ENCODE results near the gene SNAPC2. TPM values are rescaled to one million over a fixed set of nuclear protein-coding genes. Genes with fewer than 3 reads are reported as not detected.
A peak's percentile ranks its signal among the peaks of the same experiment; 100 is the strongest.
"Not testable (repeated sequence)": the region's sequence is repeated elsewhere in the genome, so short reads cannot be mapped to it uniquely, and the experiment has no call there.

SNAPC2 gene
- total and polyA plus RNA-seq, 5 donors = 9.6 to 14.4 (median 11.7) TPM

- 78% methylated on average over 18 of the region's 18 CpGs for WGBS
- H3K9me3 ChIP-seq (ENCODE audit: control insufficient read depth, low read length); H3K27me3 ChIP-seq (ENCODE audit: control insufficient read depth, insufficient read depth); ATAC-seq; intact Hi-C loops (cut with DNase I); H3K4me3 ChIP-seq (ENCODE audit: low read length); H3K4me1 ChIP-seq (ENCODE audit: control insufficient read depth, insufficient read depth, low read length); H3K27ac ChIP-seq (ENCODE audit: low read length); DNase-seq: not testable (repeated sequence)
Measured at GRCh38 chr19:7893362-7894101, 26.6 kb upstream of the SNAPC2 start.

GRCh38 chr19:7894612-7895309, 25.4 kb upstream of the SNAPC2 start:
- no peak overlapping the region for H3K4me3 ChIP-seq (ENCODE audit: low read length)
- no peaks in the 10 kb centered on the region for H3K9me3 ChIP-seq (ENCODE audit: control insufficient read depth, low read length)
- WGBS = 50% methylated on average over 18 of the region's 18 CpGs
- ATAC-seq = peak; percentile 32 to 41
- DNase-seq = no peak
- intact Hi-C loops (cut with DNase I) = no loop called here
- H3K4me1 ChIP-seq (ENCODE audit: control insufficient read depth, insufficient read depth, low read length) = no peaks in the 10 kb centered on the region
- H3K27me3 ChIP-seq (ENCODE audit: control insufficient read depth, insufficient read depth) = no peaks in the 10 kb centered on the region
- H3K27ac ChIP-seq (ENCODE audit: low read length) = no peak overlapping the region

GRCh38 chr19:7895565-7895964, 24.6 kb upstream of the SNAPC2 start:
- Histone ChIP-seq H3K27me3 (ENCODE audit: control insufficient read depth, insufficient read depth) (no peaks in the 10 kb centered on the region), H3K4me3 (ENCODE audit: low read length) (no peak overlapping the region), H3K4me1 (ENCODE audit: control insufficient read depth, insufficient read depth, low read length) (no peaks in the 10 kb centered on the region), H3K27ac (ENCODE audit: low read length) (no peak overlapping the region), H3K9me3 (ENCODE audit: control insufficient read depth, low read length) (no peaks in the 10 kb centered on the region)
- ATAC-seq = no peak
- intact Hi-C loops (cut with DNase I) = no loop called here
- DNase-seq = no peak
- WGBS = 84% methylated on average over 13 of the region's 13 CpGs

DNA sequence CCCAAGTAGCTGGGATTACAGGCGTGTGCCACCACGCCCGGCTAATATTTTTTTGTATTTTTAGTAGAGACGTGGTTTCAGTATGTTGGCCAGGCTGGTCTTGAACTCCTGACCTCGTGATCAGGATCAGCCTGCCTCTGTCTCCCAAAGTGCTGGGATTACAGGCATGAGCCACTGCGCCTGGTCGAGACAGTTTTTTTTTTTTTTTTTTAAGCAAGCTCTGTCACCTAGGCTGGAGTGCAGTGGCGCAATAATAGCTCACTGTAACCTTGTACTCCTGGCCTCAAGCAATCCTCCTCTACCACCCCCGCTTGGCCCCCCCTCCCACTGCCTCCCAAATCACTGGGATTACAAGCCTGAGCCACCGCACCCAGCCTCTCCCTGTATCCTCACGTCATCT, 22.8 kb upstream of the SNAPC2 start:
- intact Hi-C loops (cut with DNase I) = no loop called here
- no peak for ATAC-seq
- no peaks in the 10 kb centered on the region for H3K27me3 ChIP-seq (ENCODE audit: control insufficient read depth, insufficient read depth)

GRCh38 chr19:7898967-7899366, 21.2 kb upstream of the SNAPC2 start:
- intact Hi-C loops (cut with DNase I) = no loop called here
- Histone ChIP-seq H3K4me3 (ENCODE audit: low read length) (no peak overlapping the region), H3K4me1 (ENCODE audit: control insufficient read depth, insufficient read depth, low read length) (no peaks in the 10 kb centered on the region), H3K27ac (ENCODE audit: low read length) (no peak overlapping the region), H3K9me3 (ENCODE audit: control insufficient read depth, low read length) (no peaks in the 10 kb centered on the region), H3K27me3 (ENCODE audit: control insufficient read depth, insufficient read depth) (no peaks in the 10 kb centered on the region)
- DNase-seq (no peak), ATAC-seq (no peak)
- WGBS = 95% methylated on average over 16 of the region's 16 CpGs

More for the DNA sequence above, 22.8 kb upstream of the SNAPC2 start:
- no peak for DNase-seq
- Histone ChIP-seq H3K9me3 (ENCODE audit: control insufficient read depth, low read length) (no peaks in the 10 kb centered on the region), H3K4me3 (ENCODE audit: low read length) (no peak overlapping the region), H3K4me1 (ENCODE audit: control insufficient read depth, insufficient read depth, low read length) (no peaks in the 10 kb centered on the region), H3K27ac (ENCODE audit: low read length) (no peak overlapping the region)
- 86% methylated on average over 11 of the region's 11 CpGs for WGBS

GRCh38 chr19:7899751-7900378, 20.3 kb upstream of the SNAPC2 start:
- WGBS = 86% methylated on average over 34 of the region's 34 CpGs
- Histone ChIP-seq H3K4me1 (ENCODE audit: control insufficient read depth, insufficient read depth, low read length) (peaks cover 4% of the 10 kb centered on the region), H3K9me3 (ENCODE audit: control insufficient read depth, low read length) (no peaks in the 10 kb centered on the region), H3K4me3 (ENCODE audit: low read length) (no peak overlapping the region), H3K27me3 (ENCODE audit: control insufficient read depth, insufficient read depth) (no peaks in the 10 kb centered on the region), H3K27ac (ENCODE audit: low read length) (no peak overlapping the region)
- peak in 1 of 3 donors; percentile 57 for DNase-seq
- no peak for ATAC-seq
- intact Hi-C loops (cut with DNase I) = no loop called here

GRCh38 chr19:7900401-7900870, 19.7 kb upstream of the SNAPC2 start:
- Histone ChIP-seq H3K4me3 (ENCODE audit: low read length) (no peak overlapping the region), H3K4me1 (ENCODE audit: control insufficient read depth, insufficient read depth, low read length) (peaks cover 5% of the 10 kb centered on the region), H3K27ac (ENCODE audit: low read length) (no peak overlapping the region), H3K9me3 (ENCODE audit: control insufficient read depth, low read length) (no peaks in the 10 kb centered on the region), H3K27me3 (ENCODE audit: control insufficient read depth, insufficient read depth) (no peaks in the 10 kb centered on the region)
- peak in 1 of 3 donors; percentile 55 for DNase-seq
- no peak for ATAC-seq
- WGBS = 78% methylated on average over 21 of the region's 21 CpGs
- intact Hi-C loops (cut with DNase I) = no loop called here

DNA sequence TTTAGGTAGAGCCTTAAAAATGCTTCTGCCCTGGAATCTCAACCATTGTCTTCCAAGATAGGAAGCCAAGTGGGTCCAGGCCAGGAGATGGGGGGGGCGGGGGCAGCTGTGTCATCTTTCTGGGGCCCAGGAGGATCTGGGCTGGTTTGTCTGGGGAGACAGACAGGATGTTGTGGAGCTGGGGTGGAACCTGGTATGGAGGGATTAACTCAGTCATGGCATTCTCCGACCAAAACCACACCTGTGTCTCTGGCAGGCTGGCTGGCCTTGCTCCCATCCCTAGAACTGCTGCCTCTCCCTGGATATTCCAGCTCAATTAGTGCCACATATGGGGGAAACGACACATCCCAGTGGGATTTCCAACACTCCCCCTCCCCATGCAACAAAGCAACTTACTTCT, 19.2 kb upstream of the SNAPC2 start:
- ATAC-seq (no peak), DNase-seq (no peak)
- Histone ChIP-seq H3K27ac (ENCODE audit: low read length) (no peak overlapping the region), H3K27me3 (ENCODE audit: control insufficient read depth, insufficient read depth) (no peaks in the 10 kb centered on the region), H3K4me3 (ENCODE audit: low read length) (no peak overlapping the region), H3K9me3 (ENCODE audit: control insufficient read depth, low read length) (no peaks in the 10 kb centered on the region), H3K4me1 (ENCODE audit: control insufficient read depth, insufficient read depth, low read length) (peaks cover 5% of the 10 kb centered on the region)
- 66% methylated on average over 3 of the region's 3 CpGs for WGBS
- intact Hi-C loops (cut with DNase I) = no loop called here

DNA sequence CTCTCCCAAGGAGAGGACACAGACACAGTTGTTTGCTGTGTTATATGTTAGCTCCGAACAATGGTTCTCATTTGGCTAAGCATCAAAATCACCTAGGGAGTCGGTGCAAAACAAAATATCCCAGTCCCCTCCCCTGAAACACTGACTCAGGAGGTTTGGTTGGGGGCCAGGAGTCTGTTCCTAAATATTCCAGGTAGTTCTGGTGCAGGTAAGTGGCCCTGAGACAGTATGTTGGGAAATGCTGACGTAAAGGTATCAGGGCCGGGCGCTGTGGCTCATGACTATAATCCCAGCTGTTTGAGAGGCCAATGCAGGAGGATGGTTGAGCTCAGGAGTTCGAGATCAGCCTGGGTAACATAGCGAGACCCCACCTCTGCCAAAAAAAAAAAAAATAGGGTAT, 18.8 kb upstream of the SNAPC2 start:
- DNase-seq (no peak), ATAC-seq (no peak)
- Histone ChIP-seq H3K4me1 (ENCODE audit: control insufficient read depth, insufficient read depth, low read length) (peaks cover 5% of the 10 kb centered on the region), H3K9me3 (ENCODE audit: control insufficient read depth, low read length) (no peaks in the 10 kb centered on the region), H3K27ac (ENCODE audit: low read length) (no peak overlapping the region), H3K4me3 (ENCODE audit: low read length) (no peak overlapping the region), H3K27me3 (ENCODE audit: control insufficient read depth, insufficient read depth) (no peaks in the 10 kb centered on the region)
- intact Hi-C loops (cut with DNase I) = no loop called here
- 91% methylated on average over 7 of the region's 7 CpGs for WGBS

GRCh38 chr19:7902796-7903243, 17.3 kb upstream of the SNAPC2 start:
- intact Hi-C loops (cut with DNase I) = no loop called here
- 16% methylated on average over 20 of the region's 20 CpGs for WGBS

More at GRCh38 chr19:7902796-7903243, 17.3 kb upstream of the SNAPC2 start:
- DNase-seq = no peak
- no peaks in the 10 kb centered on the region for H3K9me3 ChIP-seq (ENCODE audit: control insufficient read depth, low read length)
- H3K4me3 ChIP-seq (ENCODE audit: low read length) = peak overlapping the region; percentile 34
- ATAC-seq = no peak
- H3K4me1 ChIP-seq (ENCODE audit: control insufficient read depth, insufficient read depth, low read length) = peaks cover 5% of the 10 kb centered on the region
- no peaks in the 10 kb centered on the region for H3K27me3 ChIP-seq (ENCODE audit: control insufficient read depth, insufficient read depth)
- H3K27ac ChIP-seq (ENCODE audit: low read length) = peak overlapping the region; percentile 71
